Lower lobe of right lung (tissue), 2 donors: Measurements from ENCODE around the gene MAN2B2. TPM values are rescaled to one million over a fixed set of nuclear protein-coding genes. Genes with fewer than 3 reads are reported as not detected.
A peak's percentile ranks its signal among the peaks of the same experiment; 100 is the strongest.

Experiments
- ATAC-seq, 2 donors: fragments of 200-7000 bp; cut with Tn5 transposase; one replicate each; pipeline ENCODE4 v1.9.1; 2020 to 2022; ENCODE audit warnings: mild to moderate bottlenecking in 2 of 2, moderate library complexity in 2 of 2
- DNase-seq: peaks from one replicate; pipeline ENCODE4 v3.0.0-alpha.2; 2020
- H3K27ac ChIP-seq: fragments of 200-600 bp; one replicate; pipeline ENCODE4 v1.8.0; 2022
- H3K27me3 ChIP-seq: fragments of 200-600 bp; one replicate; pipeline ENCODE4 v1.8.0; 2022; ENCODE audit warnings: low read depth
- H3K36me3 ChIP-seq: fragments of 200-600 bp; one replicate; pipeline ENCODE4 v1.8.0; 2022; ENCODE audit warnings: mild to moderate bottlenecking
- H3K4me1 ChIP-seq: fragments of 200-600 bp; one replicate; pipeline ENCODE4 v1.8.0; 2022
- H3K4me3 ChIP-seq: fragments of 200-600 bp; one replicate; pipeline ENCODE4 v1.8.0; 2022; ENCODE audit warnings: mild to moderate bottlenecking
- H3K9me3 ChIP-seq: fragments of 200-600 bp; one replicate; pipeline ENCODE4 v1.8.0; 2022
- intact Hi-C: fragments of 100-400 bp; cut with DNase I; formaldehyde crosslinking; loops from one replicate; pipeline ENCODE4 v1.11.0; 2022
- total RNA-seq: library from RNA; stranded (reverse); fragmentation: NEBNext Ultra II Directional; extraction: Animal tissue kit (Norgen Biotek cat#: 25700); gene quantifications from one replicate; pipeline ENCODE4 v1.2.1, GENCODE V29; 2021
- TF ChIP-seq, protein P1 (sequence below): fragments of 200-600 bp; IDR thresholded peaks from one replicate; pipeline ENCODE4 v1.8.0; 2022; ENCODE audit warnings: antibody characterized with exemption, mild to moderate bottlenecking
- donor health status: DM: no; HTN: yes; CAD: no; lungs with severe emphysema.

MAN2B2 gene
- total RNA-seq, 1 donor from 2014 or later: 41.2 TPM

DNA sequence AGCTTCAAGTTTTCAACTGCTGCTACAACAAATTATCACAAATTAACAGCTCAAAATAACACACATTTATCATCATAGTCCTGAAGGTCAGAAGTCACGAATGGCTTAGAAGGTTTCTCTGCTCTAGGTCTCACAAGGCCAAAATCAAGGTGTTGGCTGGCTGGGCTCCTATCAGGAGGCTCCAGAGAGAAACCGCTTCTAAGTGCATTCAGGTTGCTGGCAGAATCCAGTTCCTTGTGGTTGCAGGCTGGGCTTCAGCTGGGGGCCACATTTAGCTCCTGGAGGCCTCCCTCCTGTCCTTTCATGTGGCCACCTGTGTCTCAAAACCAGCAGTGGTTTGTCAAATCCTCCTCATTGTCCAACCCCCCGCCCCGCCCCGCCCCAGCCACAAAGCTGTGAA is 80.9 kb downstream of the MAN2B2 start:
- ATAC-seq: no peak

DNA sequence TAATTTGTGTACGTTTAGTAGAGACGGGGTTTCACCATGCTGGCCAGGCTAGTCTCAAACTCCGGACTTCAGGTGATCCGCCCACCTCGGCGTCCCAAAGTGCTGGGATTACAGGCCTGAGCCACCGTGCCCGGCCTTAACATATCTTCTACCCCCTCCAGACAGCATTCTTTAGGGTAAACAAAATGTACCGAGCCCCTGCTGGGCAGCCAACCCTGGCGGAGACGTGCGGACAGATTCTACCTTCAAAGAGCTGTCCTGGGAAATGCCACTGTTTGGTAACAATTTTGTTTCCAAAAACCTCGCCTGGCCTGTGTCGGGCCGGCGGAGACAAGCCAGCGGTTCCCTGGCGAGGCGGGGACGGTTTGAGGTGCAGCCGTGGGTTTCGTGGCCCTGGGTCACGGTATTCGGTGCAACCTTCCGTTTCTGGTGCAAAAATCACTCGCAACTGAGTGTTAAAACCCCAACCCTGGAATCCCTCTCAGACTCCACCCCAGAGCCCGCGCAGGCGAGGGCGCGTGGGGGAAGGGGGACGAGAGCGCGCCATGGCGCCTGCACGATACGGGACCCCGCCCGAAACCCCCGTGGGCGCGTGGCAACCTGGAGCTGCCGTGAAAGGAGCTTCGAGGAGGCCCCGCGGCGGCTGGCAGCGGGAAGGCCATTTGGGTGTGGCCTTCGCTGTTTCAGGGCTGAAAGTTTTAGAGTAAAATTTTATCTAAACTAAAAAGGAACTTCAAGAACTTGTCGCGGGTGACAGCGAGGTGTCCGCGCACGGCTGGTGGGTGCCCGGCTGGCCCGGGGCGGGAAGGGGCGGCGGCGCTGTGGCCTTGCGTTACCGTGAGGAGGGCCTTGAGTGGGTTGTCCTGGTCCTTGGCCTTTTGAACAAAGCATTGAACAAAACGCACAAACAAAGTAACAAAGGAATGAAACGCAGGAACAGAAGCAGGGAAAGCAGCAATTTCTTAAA is 82.5 kb downstream of the MAN2B2 start:
- intact Hi-C loops: no loop called here
- ATAC-seq: no peak
- TF ChIP-seq, protein P1, sequence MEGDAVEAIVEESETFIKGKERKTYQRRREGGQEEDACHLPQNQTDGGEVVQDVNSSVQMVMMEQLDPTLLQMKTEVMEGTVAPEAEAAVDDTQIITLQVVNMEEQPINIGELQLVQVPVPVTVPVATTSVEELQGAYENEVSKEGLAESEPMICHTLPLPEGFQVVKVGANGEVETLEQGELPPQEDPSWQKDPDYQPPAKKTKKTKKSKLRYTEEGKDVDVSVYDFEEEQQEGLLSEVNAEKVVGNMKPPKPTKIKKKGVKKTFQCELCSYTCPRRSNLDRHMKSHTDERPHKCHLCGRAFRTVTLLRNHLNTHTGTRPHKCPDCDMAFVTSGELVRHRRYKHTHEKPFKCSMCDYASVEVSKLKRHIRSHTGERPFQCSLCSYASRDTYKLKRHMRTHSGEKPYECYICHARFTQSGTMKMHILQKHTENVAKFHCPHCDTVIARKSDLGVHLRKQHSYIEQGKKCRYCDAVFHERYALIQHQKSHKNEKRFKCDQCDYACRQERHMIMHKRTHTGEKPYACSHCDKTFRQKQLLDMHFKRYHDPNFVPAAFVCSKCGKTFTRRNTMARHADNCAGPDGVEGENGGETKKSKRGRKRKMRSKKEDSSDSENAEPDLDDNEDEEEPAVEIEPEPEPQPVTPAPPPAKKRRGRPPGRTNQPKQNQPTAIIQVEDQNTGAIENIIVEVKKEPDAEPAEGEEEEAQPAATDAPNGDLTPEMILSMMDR: no peak

More for the DNA sequence above, 80.9 kb downstream of the MAN2B2 start:
- H3K4me1 ChIP-seq: peaks cover 11% of the 10 kb centered on the region
- TF ChIP-seq, protein P1: no peak
- no peak for DNase-seq
- H3K27me3 ChIP-seq: peaks cover 5% of the 10 kb centered on the region
- H3K4me3 ChIP-seq: no peak overlapping the region
- H3K27ac ChIP-seq: no peak overlapping the region
- H3K9me3 ChIP-seq: no peaks in the 10 kb centered on the region
- intact Hi-C loops: no loop called here
- no peaks in the 10 kb centered on the region for H3K36me3 ChIP-seq

DNA sequence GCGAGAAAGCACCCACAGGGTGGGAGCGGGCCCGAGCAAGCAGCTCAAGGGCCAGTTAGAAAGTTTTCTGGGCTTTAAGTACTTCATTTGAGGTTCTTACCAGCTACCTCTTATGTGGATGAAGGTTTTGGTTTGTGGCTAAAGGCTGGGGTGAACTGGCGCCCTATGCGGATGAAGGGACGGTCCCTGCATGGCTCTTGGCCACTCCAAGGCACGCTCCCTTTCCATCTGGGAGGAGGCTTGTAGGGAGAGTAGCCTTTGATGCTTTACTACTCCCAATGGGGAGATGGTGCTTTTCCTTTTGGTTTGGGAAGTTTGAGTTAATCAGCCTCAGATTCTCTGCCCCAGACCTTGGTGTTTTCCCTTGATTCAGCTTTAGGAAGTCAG is 83.2 kb downstream of the MAN2B2 start:
- H3K27ac ChIP-seq: peak overlapping the region; percentile 18

More for the DNA sequence above, 82.5 kb downstream of the MAN2B2 start:
- Histone ChIP-seq H3K27ac (no peak overlapping the region), H3K27me3 (peaks cover 5% of the 10 kb centered on the region), H3K4me3 (no peak overlapping the region), H3K9me3 (no peaks in the 10 kb centered on the region), H3K36me3 (no peaks in the 10 kb centered on the region), H3K4me1 (peaks cover 11% of the 10 kb centered on the region)
- DNase-seq: no peak

DNA sequence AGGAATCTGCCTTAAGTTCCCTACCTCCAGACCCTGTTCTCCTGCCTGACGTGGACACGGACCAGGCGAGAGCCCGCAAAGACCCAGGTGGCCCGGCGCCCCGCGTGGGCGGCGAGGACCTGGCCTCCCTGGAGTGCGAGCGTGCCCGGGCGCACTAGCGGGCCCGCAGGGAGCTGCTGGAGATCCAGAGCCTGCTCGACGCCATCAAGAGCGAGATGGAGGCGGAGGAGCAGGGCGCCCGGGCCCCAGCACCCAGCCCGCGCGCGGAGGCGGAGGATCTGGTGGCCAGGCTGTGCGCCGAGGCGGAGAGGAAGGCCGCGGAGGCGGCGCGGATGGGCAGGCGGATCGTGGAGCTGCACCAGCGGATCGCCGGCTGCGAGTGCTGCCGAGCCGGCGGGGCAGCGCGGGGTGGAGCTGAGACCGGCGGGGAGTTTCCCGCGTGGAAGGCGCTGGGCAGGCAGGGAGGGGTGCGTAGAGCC is 83.6 kb downstream of the MAN2B2 start:
- H3K27ac ChIP-seq: peak overlapping the region; percentile 18
- TF ChIP-seq, protein P1: no peak
- H3K4me3 ChIP-seq: peak overlapping the region; percentile 51
- peaks cover 11% of the 10 kb centered on the region for H3K4me1 ChIP-seq
- H3K9me3 ChIP-seq: no peaks in the 10 kb centered on the region
- no peak for DNase-seq
- peaks cover 10% of the 10 kb centered on the region for H3K27me3 ChIP-seq
- intact Hi-C loops: no loop called here
- ATAC-seq: peak; percentile 80 to 84
- H3K36me3 ChIP-seq: no peaks in the 10 kb centered on the region

More for the DNA sequence above, 83.2 kb downstream of the MAN2B2 start:
- intact Hi-C loops: no loop called here
- no peaks in the 10 kb centered on the region for H3K36me3 ChIP-seq
- no peaks in the 10 kb centered on the region for H3K9me3 ChIP-seq
- no peak for DNase-seq
- peak in 1 of 2 donors; percentile 16 for ATAC-seq
- peak overlapping the region; percentile 51 for H3K4me3 ChIP-seq
- peaks cover 5% of the 10 kb centered on the region for H3K27me3 ChIP-seq
- TF ChIP-seq, protein P1: no peak
- peaks cover 11% of the 10 kb centered on the region for H3K4me1 ChIP-seq

DNA sequence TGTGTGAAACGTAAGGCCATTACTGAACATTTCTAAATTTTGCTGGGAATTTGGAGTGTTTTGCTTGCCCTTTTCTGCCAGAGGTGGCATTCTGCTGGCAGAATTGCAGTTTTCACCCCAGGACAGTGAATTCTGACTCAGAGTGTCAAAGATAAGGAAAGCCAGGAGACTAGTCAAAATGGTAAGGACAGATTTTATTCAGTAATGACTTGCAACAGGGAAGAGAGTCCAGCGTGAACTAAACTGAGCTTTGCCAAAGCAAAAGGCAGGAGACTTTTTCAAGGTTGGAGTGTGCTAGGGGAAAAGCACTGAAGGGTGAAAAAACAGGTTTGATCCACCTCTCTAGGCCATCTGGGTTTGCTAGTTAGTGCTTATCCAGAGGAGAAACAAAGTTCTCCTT is 84.9 kb downstream of the MAN2B2 start:
- Histone ChIP-seq H3K9me3 (no peaks in the 10 kb centered on the region), H3K27me3 (peaks cover 22% of the 10 kb centered on the region), H3K27ac (no peak overlapping the region), H3K4me3 (no peak overlapping the region), H3K36me3 (no peaks in the 10 kb centered on the region), H3K4me1 (peaks cover 23% of the 10 kb centered on the region)
- TF ChIP-seq, protein P1: no peak
- intact Hi-C loops: no loop called here
- DNase-seq: no peak
- no peak for ATAC-seq
